Neural cell (in vitro differentiated cells): ENCODE results near the gene SDK1. TPM values are rescaled to one million over a fixed set of nuclear protein-coding genes. Genes with fewer than 3 reads are reported as not detected.

Experiments used
- H2AFZ ChIP-seq: fragments of 200-600, 300-800 bp; sonication (generic), shearing (Covaris generic); 2 replicates; pipeline ENCODE4 v1.6.0; 2014; ENCODE audit warnings: low read depth, mild to moderate bottlenecking, antibody characterized with exemption, low read length, moderate library complexity
- H3F3A ChIP-seq: fragments of 200-600 bp; shearing (Covaris generic); 2 replicates; pipeline ENCODE4 v1.6.1; 2016; ENCODE audit warnings: mild to moderate bottlenecking, moderate library complexity, mixed read lengths, antibody characterized with exemption, low read length; ENCODE audit not compliant: insufficient read depth, poor library complexity, severe bottlenecking
- H3K27ac ChIP-seq: fragments of 200-600, 300-800 bp; sonication (generic), shearing (Covaris generic); 2 replicates; pipeline ENCODE4 v1.5.1; 2014; ENCODE audit warnings: mild to moderate bottlenecking, low read length, moderate library complexity
- H3K27me3 ChIP-seq: fragments of 300-800, 200-600 bp; sonication (generic), shearing (Covaris generic); 2 replicates; pipeline ENCODE4 v1.6.0; 2014; ENCODE audit warnings: mild to moderate bottlenecking, low read depth, low read length, moderate library complexity; ENCODE audit not compliant: insufficient read depth
- H3K36me3 ChIP-seq: fragments of 300-800, 200-600 bp; sonication (generic), shearing (Covaris generic); 2 replicates; pipeline ENCODE4 v1.5.1; 2014; ENCODE audit warnings: mild to moderate bottlenecking, antibody characterized with exemption, low read length, moderate library complexity; ENCODE audit not compliant: insufficient read depth
- H3K4me2 ChIP-seq: fragments of 300-800, 200-600 bp; sonication (generic), shearing (Covaris generic); 2 replicates; pipeline ENCODE4 v1.6.0; 2014; ENCODE audit warnings: mild to moderate bottlenecking, low read length
- H3K4me3 ChIP-seq: fragments of 300-800, 200-600 bp; sonication (generic), shearing (Covaris generic); 2 replicates; pipeline ENCODE4 v1.5.1; 2014; ENCODE audit warnings: mild to moderate bottlenecking, low read length, moderate library complexity
- H3K79me2 ChIP-seq: fragments of 200-600 bp; shearing (Covaris generic); replicated peaks from 2 replicates; pipeline ENCODE4 v1.6.0; 2014; ENCODE audit warnings: mild to moderate bottlenecking, low read length, moderate library complexity; ENCODE audit not compliant: insufficient read depth
- H3K9ac ChIP-seq: fragments of 300-800, 200-600 bp; sonication (generic), shearing (Covaris generic); 2 replicates; pipeline ENCODE4 v1.6.1; 2016; ENCODE audit warnings: mild to moderate bottlenecking, low read length, mixed read lengths
- H3K9me2 ChIP-seq: fragments of 200-600 bp; shearing (Covaris generic); 2 replicates; pipeline ENCODE4 v1.6.1; 2016; ENCODE audit warnings: mild to moderate bottlenecking, low read length, mixed read lengths; ENCODE audit not compliant: insufficient read depth
- H3K9me3 ChIP-seq: fragments of 200-600, 300-800 bp; sonication (generic), shearing (Covaris generic); 2 replicates; pipeline ENCODE4 v1.6.1; 2016; ENCODE audit warnings: mild to moderate bottlenecking, mixed run types, low read length, moderate library complexity, mixed read lengths
- H4K20me1 ChIP-seq: fragments of 200-600 bp; shearing (Covaris generic); 2 replicates; pipeline ENCODE4 v1.6.1; 2016; ENCODE audit warnings: mild to moderate bottlenecking, mixed run types; ENCODE audit not compliant: insufficient read depth
- CTCF ChIP-seq: fragments of 450-650 bp; IDR thresholded peaks from 2 replicates; pipeline ENCODE4 v1.5.1; 2014; ENCODE audit warnings: antibody characterized with exemption, mild to moderate bottlenecking, moderate library complexity; ENCODE audit not compliant: poor library complexity, severe bottlenecking
- EP300 ChIP-seq: fragments of 450-650 bp; conservative IDR thresholded peaks from 2 replicates; pipeline ENCODE4 v1.6.1; 2014; ENCODE audit warnings: antibody characterized with exemption, mild to moderate bottlenecking, moderate library complexity; ENCODE audit not compliant: poor library complexity, severe bottlenecking
- EZH2 ChIP-seq: fragments of 200-600, 300-800 bp; shearing (Covaris generic), sonication (generic); IDR thresholded peaks from 2 replicates; pipeline ENCODE4 v1.6.1; 2014; ENCODE audit warnings: antibody characterized with exemption, low read length, borderline replicate concordance, mild to moderate bottlenecking; ENCODE audit not compliant: insufficient read depth, poor library complexity, severe bottlenecking
- MXI1 ChIP-seq: fragments of 450-650 bp; conservative IDR thresholded peaks from 2 replicates; pipeline ENCODE4 v1.6.1; 2014; ENCODE audit warnings: antibody characterized with exemption, mild to moderate bottlenecking; ENCODE audit not compliant: poor library complexity, severe bottlenecking
- POLR2AphosphoS5 ChIP-seq: IDR thresholded peaks from 2 replicates; pipeline ENCODE4 v1.6.1; 2012
- RAD21 ChIP-seq: fragments of 450-650 bp; conservative IDR thresholded peaks from 2 replicates; pipeline ENCODE4 v1.6.1; 2014; ENCODE audit warnings: antibody characterized with exemption, mild to moderate bottlenecking, moderate library complexity
- REST ChIP-seq: IDR thresholded peaks from 2 replicates; pipeline ENCODE4 v1.6.1; 2012; ENCODE audit warnings: borderline replicate concordance
- SMC3 ChIP-seq: fragments of 450-650 bp; conservative IDR thresholded peaks from 2 replicates; pipeline ENCODE4 v1.6.1; 2014; ENCODE audit warnings: antibody characterized with exemption, mild to moderate bottlenecking, moderate library complexity; ENCODE audit not compliant: poor library complexity
- TAF1 ChIP-seq: IDR thresholded peaks from 2 replicates; pipeline ENCODE4 v1.6.1; 2012; ENCODE audit warnings: low read depth
- polyA plus RNA-seq: library from polyadenylated mRNA; depleted of rRNA; stranded (reverse); fragments of >200 nt; gene quantifications from 2 replicates; pipeline ENCODE4 v1.2.3, GENCODE V29; 2014

The SDK1 gene
- polyA plus RNA-seq, 1 donor from 2014 or later = 2.7 TPM

GRCh38 chr7:3673524-3673923 is 372.5 kb downstream of the SDK1 start:
- Histone ChIP-seq H3K9ac (no peak overlapping the region), H3K27ac (no peak overlapping the region), H3K36me3 (no peaks in the 10 kb centered on the region), H3K4me2 (no peak overlapping the region), H3K4me3 (no peak overlapping the region), H3K79me2 (no peaks in the 10 kb centered on the region), H3K27me3 (no peaks in the 10 kb centered on the region), H2AFZ (no peak overlapping the region), H3K9me2 (no peaks in the 10 kb centered on the region), H3F3A (no peaks in the 10 kb centered on the region), H4K20me1 (no peaks in the 10 kb centered on the region), H3K9me3 (no peaks in the 10 kb centered on the region)
- no peak for TF ChIP-seq MXI1
- TF ChIP-seq CTCF = no peak

GRCh38 chr7:3678314-3678810 is 377.3 kb downstream of the SDK1 start:
- TF ChIP-seq EZH2 = no peak
- no peak for TF ChIP-seq POLR2AphosphoS5
- TF ChIP-seq MXI1 = no peak
- no peak for TF ChIP-seq TAF1
- TF ChIP-seq SMC3 = no peak
- TF ChIP-seq RAD21 = no peak
- TF ChIP-seq REST = no peak
- TF ChIP-seq CTCF = no peak
- no peak for TF ChIP-seq EP300
- H3K79me2 ChIP-seq = no peaks in the 10 kb centered on the region

More at GRCh38 chr7:3678314-3678810, 377.3 kb downstream of the SDK1 start:
- H3K4me3 ChIP-seq = no peak overlapping the region
- no peak overlapping the region for H3K4me2 ChIP-seq
- no peak overlapping the region for H3K27ac ChIP-seq
- H3K9ac ChIP-seq = no peak overlapping the region
- H3K36me3 ChIP-seq = no peaks in the 10 kb centered on the region
- H3K9me3 ChIP-seq = no peaks in the 10 kb centered on the region
- H3K27me3 ChIP-seq = no peaks in the 10 kb centered on the region
- H3K9me2 ChIP-seq = no peaks in the 10 kb centered on the region
- H4K20me1 ChIP-seq = no peaks in the 10 kb centered on the region
- no peak overlapping the region for H2AFZ ChIP-seq
- H3F3A ChIP-seq = no peaks in the 10 kb centered on the region
